Measurements from ENCODE around the gene NSG1.

- TF ChIP-seq SUZ12 (IDR thresholded peaks at IDR 0.05; ENCODE audit: extremely low read depth, insufficient read depth, insufficient read length) (no peak), YY1 (IDR thresholded peaks at IDR 0.05; ENCODE audit: insufficient read depth, insufficient read length) (no peak), ZNF274 (IDR thresholded peaks at IDR 0.05; ENCODE audit: low read depth, low read length) (no peak)
Observed at GRCh38 chr4:4392501-4393183, 5.7 kb downstream of the NSG1 start.
